GM21447 (cell line): Measurements from ENCODE around the gene OR2B6.

Experiments
- ATAC-seq: cut with Tn5 transposase; IDR thresholded peaks from one replicate; pipeline ENCODE4 v1.9.1; 2021; ENCODE audit not compliant: unreplicated experiment

Gene OR2B6

GRCh38 chr6:27994616-27995015, 37.6 kb downstream of the OR2B6 start:
- ATAC-seq: no peak

GRCh38 chr6:28000351-28001045, 43.5 kb downstream of the OR2B6 start:
- ATAC-seq: no peak

GRCh38 chr6:28001351-28001750, 44.3 kb downstream of the OR2B6 start:
- ATAC-seq: no peak

GRCh38 chr6:28001751-28002150, 44.7 kb downstream of the OR2B6 start:
- ATAC-seq: no peak

- no peak for ATAC-seq
Measured at GRCh38 chr6:28002161-28002560, 45.1 kb downstream of the OR2B6 start.

GRCh38 chr6:28003059-28003458, 46.0 kb downstream of the OR2B6 start:
- no peak for ATAC-seq

GRCh38 chr6:28003661-28004060, 46.6 kb downstream of the OR2B6 start:
- ATAC-seq: no peak

- ATAC-seq: no peak
Measured at GRCh38 chr6:28004350-28005151, 47.5 kb downstream of the OR2B6 start.

- ATAC-seq: no peak
Measured at GRCh38 chr6:28005152-28005890, 48.3 kb downstream of the OR2B6 start.

GRCh38 chr6:28005975-28006374, 48.9 kb downstream of the OR2B6 start:
- ATAC-seq: no peak
